NCI-H1436 (cell line): Measurements from ENCODE around the gene DDN.

Experiments
- DNase-seq: peaks from one replicate; lab custom pipeline; 2025; lab: John Stamatoyannopoulos, UW

DDN gene

DNA sequence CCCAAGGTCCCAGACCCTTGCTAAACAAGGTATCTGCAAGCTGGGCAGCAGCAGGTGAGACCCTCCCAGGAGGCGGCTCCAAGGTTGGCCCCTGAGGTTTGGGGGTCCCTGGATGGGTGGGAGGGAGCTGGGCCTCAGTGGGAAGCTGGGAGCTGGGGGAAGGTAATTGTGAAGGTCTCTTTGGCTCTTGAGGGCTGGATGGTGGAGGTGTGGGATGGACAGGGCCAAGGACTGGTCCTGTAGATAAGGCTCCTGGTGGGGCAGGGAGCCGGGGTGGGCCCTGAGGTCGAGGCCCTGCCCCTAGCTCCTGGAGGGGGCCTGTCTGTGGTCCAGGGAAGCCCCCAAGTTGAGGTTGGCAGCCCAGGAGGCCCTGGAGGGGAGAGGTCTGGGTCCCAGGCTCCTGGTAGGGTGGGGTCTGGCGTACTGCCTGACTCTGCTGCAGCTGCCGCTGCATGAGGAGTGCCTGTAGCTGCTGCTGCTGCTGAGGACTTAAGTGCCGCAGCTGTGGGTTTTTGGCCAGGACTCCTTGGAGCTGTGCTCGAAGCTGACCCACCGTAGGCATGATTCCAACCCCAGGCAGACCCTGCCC is 32.5 kb upstream of the DDN start:
- DNase-seq = no peak

GRCh38 chr12:49030714-49031572 is 31.8 kb upstream of the DDN start:
- DNase-seq = no peak

DNA sequence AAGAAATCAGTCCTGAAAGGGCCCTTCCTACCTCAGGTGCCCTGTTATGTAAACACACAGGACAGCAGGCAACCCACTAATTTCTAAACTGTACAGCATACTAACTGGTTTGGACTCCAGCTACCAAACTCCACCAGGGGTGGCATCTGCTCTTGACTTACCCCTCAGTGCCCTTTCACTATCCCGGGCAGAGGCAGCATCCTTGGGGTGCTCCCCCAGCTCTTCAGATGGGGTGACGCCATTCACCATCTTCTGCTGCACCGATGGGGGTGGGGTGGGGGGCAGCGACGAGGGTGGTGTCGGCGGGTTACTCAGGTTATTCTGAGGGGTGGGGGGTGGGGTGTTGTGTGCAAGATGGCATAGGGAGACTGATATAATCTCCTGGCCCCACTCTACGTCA is 30.9 kb upstream of the DDN start:
- no peak for DNase-seq

- DNase-seq = no peak
Measured at GRCh38 chr12:49028666-49029275, 29.6 kb upstream of the DDN start.

- no peak for DNase-seq
Measured at GRCh38 chr12:49027846-49028555, 28.8 kb upstream of the DDN start.

DNA sequence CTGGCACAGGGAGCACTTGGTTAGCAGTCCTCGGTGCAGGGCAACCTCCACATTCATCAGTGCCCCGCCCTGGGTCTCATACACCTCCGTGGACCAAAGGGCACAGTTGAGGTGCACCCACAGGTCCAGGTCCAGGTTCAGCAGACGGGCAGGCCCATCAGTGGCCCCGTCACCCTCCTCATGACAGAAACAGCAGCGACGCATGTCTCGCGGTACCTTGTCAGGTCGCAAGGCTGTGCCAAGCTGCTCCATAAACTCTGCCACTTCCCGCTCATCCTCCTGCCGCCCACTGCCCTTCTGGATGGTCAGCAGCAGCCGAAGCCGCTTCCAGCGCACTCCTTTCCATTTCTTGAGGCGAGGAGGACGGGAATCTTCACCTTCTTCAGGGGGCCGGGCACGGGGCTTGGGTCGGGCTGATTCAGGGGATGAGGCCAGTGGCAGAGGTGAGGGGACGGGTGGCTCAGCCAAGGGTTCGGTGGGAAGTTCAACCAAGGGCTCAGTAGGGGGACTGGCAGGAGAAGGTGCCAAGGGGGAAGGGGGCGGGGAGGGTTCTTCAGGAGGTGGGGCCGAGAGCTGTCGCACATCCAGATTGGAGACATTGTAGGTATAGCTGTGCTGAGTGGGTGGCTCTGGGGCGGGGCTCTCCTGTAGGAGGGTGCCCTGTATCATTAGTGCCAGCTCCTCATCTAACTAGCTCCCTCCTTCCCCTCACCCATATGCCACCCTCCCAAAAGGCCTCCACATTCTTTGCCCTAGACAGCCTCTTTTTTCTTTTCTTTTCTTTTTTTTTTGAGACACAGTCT is 27.7 kb upstream of the DDN start:
- DNase-seq = no peak

GRCh38 chr12:49026101-49026500 is 26.9 kb upstream of the DDN start:
- no peak for DNase-seq

DNA sequence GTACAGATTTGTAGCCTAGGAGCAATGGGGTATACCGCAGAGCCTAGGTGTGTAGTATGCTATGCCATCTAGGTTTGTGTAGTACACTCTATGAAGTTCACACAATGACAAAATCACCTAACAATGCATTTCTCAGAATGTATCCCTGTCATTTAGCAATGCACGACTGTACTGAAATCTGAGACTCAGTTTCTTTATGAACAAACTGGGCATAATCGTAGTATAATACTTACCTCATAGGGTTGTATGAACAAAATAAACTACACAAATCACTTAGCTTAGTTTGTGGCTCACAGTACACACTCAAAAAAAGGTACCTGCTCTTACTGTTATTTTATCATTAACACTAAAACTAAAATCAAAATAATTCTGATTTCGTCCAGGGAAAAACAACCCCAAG is 26.3 kb upstream of the DDN start:
- no peak for DNase-seq

DNA sequence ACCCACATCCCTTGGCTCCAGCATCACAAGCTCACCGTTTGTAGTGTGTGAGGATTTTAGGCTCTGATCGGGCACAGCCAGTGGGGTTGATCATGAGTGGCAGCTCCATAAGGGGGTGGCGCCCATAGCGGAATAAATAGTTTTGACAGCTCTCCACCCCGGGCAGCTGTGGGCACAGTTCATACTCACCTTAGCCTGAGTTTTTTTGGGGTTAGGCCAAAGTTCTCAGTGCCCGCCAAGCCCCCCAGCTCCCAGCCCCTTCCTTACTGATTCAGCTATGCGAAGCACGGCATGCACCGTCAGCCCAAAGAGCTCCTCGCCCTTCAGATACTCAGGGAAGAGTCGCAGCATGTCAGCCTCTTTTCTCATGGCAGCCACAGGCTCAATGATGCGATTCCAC is 25.4 kb upstream of the DDN start:
- no peak for DNase-seq

DNA sequence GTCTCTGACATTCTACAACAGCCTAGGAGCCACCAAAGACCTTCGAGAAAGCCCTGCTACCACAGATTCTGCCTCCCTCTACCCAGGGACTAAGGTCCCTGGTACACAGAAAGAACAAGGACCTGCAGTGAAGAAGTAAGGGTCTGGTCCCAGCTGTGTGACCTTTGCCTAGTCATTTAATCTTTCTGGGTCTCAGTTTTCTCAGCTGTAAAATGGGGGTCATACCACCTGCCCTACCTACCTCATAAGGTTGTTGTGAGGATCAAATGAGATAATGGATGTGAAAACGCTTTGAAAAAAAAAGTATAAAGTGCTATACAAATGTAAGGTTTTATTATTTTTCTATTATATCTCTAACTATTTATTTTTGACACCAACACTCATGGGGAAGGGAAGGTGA is 24.6 kb upstream of the DDN start:
- no peak for DNase-seq

- DNase-seq = no peak
Measured at GRCh38 chr12:49022558-49023178, 23.5 kb upstream of the DDN start.

DNA sequence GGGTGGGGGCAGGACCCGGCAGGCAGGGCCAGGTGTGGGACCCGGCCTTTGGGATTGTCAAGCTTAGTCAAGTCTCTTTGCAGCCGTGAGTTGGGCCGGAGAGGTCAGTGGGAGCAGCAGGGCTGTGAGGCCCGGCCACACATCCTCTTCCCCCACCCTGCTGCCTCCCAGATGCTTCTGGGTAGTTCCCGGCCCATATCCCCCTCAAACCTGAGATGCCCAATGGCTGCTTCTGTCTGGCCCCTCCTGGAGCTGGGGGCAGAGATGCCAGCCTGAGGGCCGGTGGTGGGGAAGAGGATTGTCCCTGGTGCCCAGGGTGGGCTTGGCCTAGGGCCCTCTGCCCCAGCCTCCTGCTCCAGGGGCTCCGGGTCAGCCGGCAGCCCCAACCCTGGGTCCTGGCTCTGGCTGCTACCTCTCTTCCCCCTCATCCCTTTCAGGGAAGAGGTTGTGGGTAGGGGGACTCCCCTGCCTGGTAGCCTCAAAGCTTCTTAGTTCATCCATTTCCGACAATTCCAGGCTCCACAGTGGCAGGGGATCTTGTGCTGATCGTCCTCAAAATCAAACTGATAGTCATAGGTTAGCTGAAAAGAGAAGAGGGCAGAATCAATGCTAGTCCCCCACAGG is 22.2 kb upstream of the DDN start:
- DNase-seq = no peak

DNA sequence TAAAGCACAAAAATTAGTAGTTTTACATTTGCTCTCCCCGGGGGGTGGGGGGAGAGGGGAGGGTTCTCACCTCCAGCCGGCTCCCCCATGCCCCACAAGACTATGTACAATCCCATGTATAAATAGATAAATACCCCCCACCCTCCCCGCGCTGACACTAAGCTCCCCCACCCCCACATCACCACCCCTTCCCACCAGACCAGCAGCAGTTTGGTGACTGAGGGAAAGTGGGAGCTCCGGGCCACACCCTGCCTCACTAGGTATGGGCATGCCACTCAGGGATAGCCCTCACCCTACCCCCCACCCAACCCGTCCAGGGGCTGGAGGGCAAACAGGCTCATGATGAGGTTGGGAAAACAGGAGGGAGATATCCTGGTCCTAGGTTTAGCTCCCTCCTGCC is 21.3 kb upstream of the DDN start:
- no peak for DNase-seq

DNA sequence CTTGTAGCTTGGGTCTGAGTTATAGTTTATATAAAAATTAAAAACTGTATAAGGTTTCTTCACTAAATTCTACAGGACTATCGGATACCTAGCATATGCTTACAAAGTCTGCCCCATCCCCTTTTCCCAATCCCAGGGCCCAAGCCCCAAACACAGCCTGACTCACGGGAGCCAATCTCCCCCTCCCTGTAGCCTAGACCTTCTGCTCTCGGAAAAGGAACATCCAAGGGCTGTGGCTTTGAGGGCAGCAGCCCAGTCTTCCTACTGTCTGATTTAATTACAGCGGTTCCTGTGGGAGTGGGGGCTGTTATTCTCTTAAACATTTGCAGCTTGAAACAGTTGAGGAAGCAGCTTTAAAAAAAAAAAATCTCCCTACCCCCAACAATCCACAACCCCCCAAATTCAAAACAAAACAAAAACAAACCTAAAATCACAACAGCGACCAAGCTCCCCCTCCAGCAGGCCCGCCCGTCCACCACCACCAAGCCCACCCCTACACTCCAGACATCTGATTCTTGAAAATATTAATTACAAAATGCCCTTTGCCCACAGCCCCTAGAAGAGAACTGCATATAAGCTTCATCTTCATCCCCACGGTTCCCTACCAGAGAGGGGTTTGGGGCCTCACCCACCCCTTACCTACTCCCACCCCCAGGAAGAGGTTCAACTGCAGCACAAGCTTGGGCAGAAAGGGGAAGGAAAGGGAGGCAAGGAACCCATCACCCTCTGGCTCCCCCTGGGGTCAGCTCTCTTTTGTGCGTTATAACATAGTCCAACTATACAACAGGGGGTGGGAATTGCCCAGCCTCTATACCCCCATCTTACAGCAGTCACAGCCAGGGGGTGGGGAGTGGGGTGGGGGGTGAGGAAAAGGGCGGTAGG is 20.5 kb upstream of the DDN start:
- no peak for DNase-seq

GRCh38 chr12:49019120-49019430 is 19.9 kb upstream of the DDN start:
- no peak for DNase-seq

GRCh38 chr12:49018261-49019119 is 19.3 kb upstream of the DDN start, which contains the start of gene PRKAG1:
TSS of gene PRKAG1 (minus strand) at chr12:49018776. CDS start at chr12:49018740, 36 bp downstream.
- DNase-seq = peak; percentile 95

DNA sequence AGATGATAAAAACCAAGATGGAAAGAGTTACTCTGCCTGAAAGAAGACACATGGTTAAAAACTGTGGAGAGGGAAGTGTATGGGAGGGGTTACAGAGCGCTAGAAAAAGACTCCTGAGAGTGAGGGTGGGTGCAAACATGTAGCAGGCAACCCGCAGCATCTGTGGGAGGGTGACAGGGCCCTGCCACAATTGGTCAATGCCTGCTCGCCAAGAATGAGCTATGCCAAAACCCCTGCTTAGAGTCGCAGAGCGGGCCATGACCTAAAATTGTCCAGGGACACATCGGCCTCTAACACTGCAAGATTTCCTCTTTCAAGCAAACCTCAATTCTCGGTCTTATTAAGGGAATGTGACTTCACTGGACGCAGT is 18.7 kb upstream of the DDN start:
- DNase-seq = no peak

DNA sequence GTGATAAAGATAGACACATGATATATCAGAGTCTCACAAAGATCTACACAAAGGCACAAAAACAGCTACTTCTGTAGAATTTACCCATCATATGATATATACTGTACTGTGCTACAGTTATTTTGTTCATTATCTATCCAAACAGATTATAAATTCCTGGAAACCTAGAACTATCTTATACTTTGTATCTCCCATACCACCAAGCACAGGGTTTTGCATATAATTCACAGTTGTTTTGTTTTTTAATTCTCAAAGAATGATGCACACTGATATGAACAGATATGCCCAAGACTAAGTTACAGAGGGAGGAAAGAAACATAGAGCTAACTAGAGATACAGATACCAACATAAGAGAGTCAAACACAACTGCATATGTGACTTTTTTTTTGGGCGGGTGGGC is 16.0 kb upstream of the DDN start:
- DNase-seq = no peak

DNA sequence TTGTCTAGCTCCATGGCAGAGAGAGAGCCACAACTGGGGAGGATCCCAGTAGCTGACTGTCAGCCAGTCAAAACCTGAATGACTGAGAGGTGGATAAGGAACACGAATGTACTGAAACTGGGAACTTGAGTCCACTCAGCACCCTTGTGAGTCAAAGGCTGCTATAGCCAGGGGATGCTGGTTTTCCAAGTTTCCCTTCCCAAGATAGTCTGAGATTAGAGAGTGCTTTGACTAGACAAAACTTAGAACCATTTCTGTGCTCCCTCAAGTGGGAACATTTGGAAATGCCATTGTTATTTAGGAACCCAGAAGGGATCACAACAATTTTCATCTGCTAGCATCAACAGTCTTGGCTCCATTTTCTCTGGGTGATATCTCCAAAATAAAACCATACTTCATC is 15.4 kb upstream of the DDN start:
- no peak for DNase-seq
